H9 (cell line): Measurements from ENCODE around the gene MEI4. TPM values are rescaled to one million over a fixed set of nuclear protein-coding genes. Genes with fewer than 3 reads are reported as not detected.

ENCODE experiments used
- DNase-seq: peaks from one replicate; pipeline ENCODE4 v3.0.0-alpha.2; 2017
- H2AFZ ChIP-seq: one replicate; pipeline ENCODE4 v1.6.1; 2013; ENCODE audit warnings: mild to moderate bottlenecking, low read length, control low read depth, moderate library complexity
- H2AK5ac ChIP-seq: 2 replicates; pipeline ENCODE4 v1.6.1; 2013; ENCODE audit warnings: low read length, control low read depth, mixed read lengths; ENCODE audit not compliant: insufficient read length
- H2BK120ac ChIP-seq: one replicate; pipeline ENCODE4 v1.6.1; 2013; ENCODE audit warnings: low read depth, mild to moderate bottlenecking, low read length, control low read depth, inconsistent platforms; ENCODE audit not compliant: poor library complexity, severe bottlenecking
- H2BK12ac ChIP-seq: 2 replicates; pipeline ENCODE4 v1.6.1; 2013; ENCODE audit warnings: low read length, control low read depth, mixed read lengths, low read depth; ENCODE audit not compliant: insufficient read length
- H2BK15ac ChIP-seq: 2 replicates; pipeline ENCODE4 v1.6.1; 2013; ENCODE audit warnings: low read depth, low read length, control low read depth
- H2BK20ac ChIP-seq: one replicate; pipeline ENCODE4 v1.6.1; 2013; ENCODE audit warnings: low read depth, mild to moderate bottlenecking, low read length, control low read depth, inconsistent platforms; ENCODE audit not compliant: poor library complexity, severe bottlenecking
- H2BK5ac ChIP-seq: 2 replicates; pipeline ENCODE4 v1.6.1; 2013; ENCODE audit warnings: low read length, control low read depth, mixed read lengths; ENCODE audit not compliant: insufficient read length
- H3K14ac ChIP-seq: 2 replicates; pipeline ENCODE4 v1.6.1; 2013; ENCODE audit warnings: low read length, control low read depth; ENCODE audit not compliant: insufficient read depth
- H3K18ac ChIP-seq: 2 replicates; pipeline ENCODE4 v1.6.1; 2013; ENCODE audit warnings: low read depth, mild to moderate bottlenecking, mixed read lengths, low read length, control low read depth; ENCODE audit not compliant: insufficient read length
- H3K23ac ChIP-seq: 2 replicates; pipeline ENCODE4 v1.6.1; 2013; ENCODE audit warnings: low read length, control low read depth, mixed read lengths, low read depth; ENCODE audit not compliant: insufficient read length
- H3K23me2 ChIP-seq: 2 replicates; pipeline ENCODE4 v1.6.1; 2013; ENCODE audit warnings: low read depth, mild to moderate bottlenecking, mixed read lengths, low read length, control low read depth; ENCODE audit not compliant: insufficient read length, poor library complexity, severe bottlenecking
- H3K27ac ChIP-seq: 2 replicates; pipeline ENCODE4 v1.5.1; 2013; ENCODE audit warnings: low read length, control low read depth, mixed read lengths, low read depth; ENCODE audit not compliant: insufficient read length
- H3K27me3 ChIP-seq: 2 replicates; pipeline ENCODE4 v1.6.1; 2013; ENCODE audit warnings: low read length, control low read depth, inconsistent platforms; ENCODE audit not compliant: insufficient read depth
- H3K4ac ChIP-seq: 2 replicates; pipeline ENCODE4 v1.6.1; 2013; ENCODE audit warnings: low read depth, mild to moderate bottlenecking, control low read depth, inconsistent platforms, low read length, moderate library complexity
- H3K4me1 ChIP-seq: 2 replicates; pipeline ENCODE4 v1.6.1; 2013; ENCODE audit warnings: low read length, control low read depth, inconsistent platforms; ENCODE audit not compliant: insufficient read depth
- H3K4me2 ChIP-seq: 2 replicates; pipeline ENCODE4 v1.6.1; 2013; ENCODE audit warnings: low read length, control low read depth, mixed read lengths; ENCODE audit not compliant: insufficient read length, insufficient read depth
- H3K56ac ChIP-seq: 2 replicates; pipeline ENCODE4 v1.6.1; 2013; ENCODE audit warnings: low read depth, mild to moderate bottlenecking, mixed read lengths, low read length, control low read depth; ENCODE audit not compliant: insufficient read length
- H3K79me1 ChIP-seq: 2 replicates; pipeline ENCODE4 v1.6.1; 2013; ENCODE audit warnings: low read depth, mild to moderate bottlenecking, moderate library complexity, low read length, control low read depth, inconsistent platforms; ENCODE audit not compliant: insufficient read depth, poor library complexity, severe bottlenecking
- H3K79me2 ChIP-seq: 2 replicates; pipeline ENCODE4 v1.6.1; 2013; ENCODE audit warnings: low read length, control low read depth, inconsistent platforms; ENCODE audit not compliant: insufficient read depth
- H3K9ac ChIP-seq: 2 replicates; pipeline ENCODE4 v1.6.1; 2013; ENCODE audit warnings: low read length, control low read depth, mixed read lengths; ENCODE audit not compliant: insufficient read length; ENCODE audit errors: extremely low read depth
- H3K9me3 ChIP-seq: one replicate; pipeline ENCODE4 v1.6.1; 2013; ENCODE audit warnings: low read depth, low read length, inconsistent platforms; ENCODE audit not compliant: control insufficient read depth
- H3T11ph ChIP-seq: one replicate; pipeline ENCODE4 v1.6.1; 2013; ENCODE audit warnings: mild to moderate bottlenecking, low read length, control low read depth, inconsistent platforms
- H4K20me1 ChIP-seq: one replicate; pipeline ENCODE4 v1.6.1; 2013; ENCODE audit not compliant: control insufficient read depth, insufficient read length, insufficient read depth
- H4K5ac ChIP-seq: 2 replicates; pipeline ENCODE4 v1.6.1; 2013; ENCODE audit warnings: low read depth, mild to moderate bottlenecking, mixed read lengths, low read length, control low read depth; ENCODE audit not compliant: insufficient read length
- H4K8ac ChIP-seq: replicated peaks from 2 replicates; pipeline ENCODE4 v1.6.1; 2013; ENCODE audit warnings: low read length, control low read depth, mixed read lengths, low read depth; ENCODE audit not compliant: insufficient read length
- H4K91ac ChIP-seq: 2 replicates; pipeline ENCODE4 v1.6.1; 2013; ENCODE audit warnings: low read depth, mild to moderate bottlenecking, moderate library complexity, mixed read lengths, low read length, control low read depth; ENCODE audit not compliant: insufficient read length
- H3K27ac Mint-ChIP-seq, 3 experiments: 2 replicates in 2 of 3; 3 replicates in 1 of 3; pipeline ENCODE4 v1.8.0; 2020 to 2021; ENCODE audit warnings: mixed read lengths in 3 of 3, mild to moderate bottlenecking in 1 of 3, moderate library complexity in 1 of 3
- H3K27me3 Mint-ChIP-seq: 2 replicates; pipeline ENCODE4 v1.8.0; 2021; ENCODE audit warnings: low read depth, mild to moderate bottlenecking, moderate library complexity, mixed read lengths
- H3K36me3 Mint-ChIP-seq, 3 experiments: 2 replicates in 2 of 3; 3 replicates in 1 of 3; pipeline ENCODE4 v1.8.0; 2020 to 2021; ENCODE audit warnings: low read depth in 3 of 3, mixed read lengths in 3 of 3; ENCODE audit not compliant: insufficient read depth in 1 of 3
- H3K4me1 Mint-ChIP-seq, 2 experiments: 2 replicates each; pipeline ENCODE4 v1.8.0; 2020; ENCODE audit warnings: mixed read lengths in 2 of 2
- H3K4me3 Mint-ChIP-seq, 2 experiments: 2 replicates in 1 of 2; 3 replicates in 1 of 2; pipeline ENCODE4 v1.8.0; 2020 to 2021; ENCODE audit warnings: mild to moderate bottlenecking in 2 of 2, mixed read lengths in 2 of 2, moderate library complexity in 1 of 2
- H3K9me3 Mint-ChIP-seq, 2 experiments: 2 replicates in 1 of 2; 3 replicates in 1 of 2; pipeline ENCODE4 v1.8.0; 2020; ENCODE audit warnings: mild to moderate bottlenecking in 2 of 2, mixed read lengths in 2 of 2, moderate library complexity in 1 of 2
- WGBS: extraction: QIAGEN DNeasy Blood & Tissue Kit; methylation state at CpG from one replicate; pipeline ENCODE4 v1.1.7; 2013; ENCODE audit warnings: missing lambda C conversion rate, low lambda C conversion rate, mixed read lengths; ENCODE audit not compliant: insufficient read length; ENCODE audit errors: extremely low coverage; 5-methylcytosine and 5-hydroxymethylcytosine counted together
- total RNA-seq: library from RNA; stranded (reverse); gene quantifications from 2 replicates; pipeline ENCODE4 v1.2.1, GENCODE V29; 2021
- TF ChIP-seq, protein P1 (sequence below): fragments of 200-600 bp; sonication (generic); conservative IDR thresholded peaks from 3 replicates; pipeline ENCODE4 v1.8.0; 2021; ENCODE audit warnings: antibody characterized with exemption, mild to moderate bottlenecking

Gene MEI4
- total RNA-seq, 1 experiment from 2014 or later, result 0.55 TPM

- Histone ChIP-seq H2AFZ (no peak overlapping the region), H3K79me1 (no peaks in the 10 kb centered on the region), H3K23me2 (no peaks in the 10 kb centered on the region), H3T11ph (no peak overlapping the region), H2BK12ac (no peak overlapping the region), H2BK120ac (no peak overlapping the region), H3K4me1 (no peaks in the 10 kb centered on the region), H3K27me3 (no peaks in the 10 kb centered on the region), H3K9ac (no peak overlapping the region), H2BK20ac (no peak overlapping the region), H3K9me3 (no peaks in the 10 kb centered on the region), H2BK15ac (no peak overlapping the region), H3K4me2 (no peak overlapping the region), H3K4ac (no peak overlapping the region), H2BK5ac (no peak overlapping the region), H4K5ac (no peak overlapping the region), H3K27ac (no peak overlapping the region), H4K20me1 (no peaks in the 10 kb centered on the region), H3K56ac (no peak overlapping the region), H3K18ac (no peak overlapping the region), H3K14ac (no peak overlapping the region; the same call in 1 of the 2 replicates), H3K23ac (no peak overlapping the region), H4K91ac (no peak overlapping the region), H4K8ac (no peak overlapping the region), H2AK5ac (no peak overlapping the region), H3K79me2 (no peaks in the 10 kb centered on the region)
- Mint-ChIP-seq H3K9me3 (no peaks in the 10 kb centered on the region), H3K36me3 (no peaks in the 10 kb centered on the region), H3K4me3 (no peak overlapping the region), H3K27ac (no peak overlapping the region), H3K4me1 (no peaks in the 10 kb centered on the region), H3K27me3 (no peaks in the 10 kb centered on the region)
- TF ChIP-seq, protein P1, sequence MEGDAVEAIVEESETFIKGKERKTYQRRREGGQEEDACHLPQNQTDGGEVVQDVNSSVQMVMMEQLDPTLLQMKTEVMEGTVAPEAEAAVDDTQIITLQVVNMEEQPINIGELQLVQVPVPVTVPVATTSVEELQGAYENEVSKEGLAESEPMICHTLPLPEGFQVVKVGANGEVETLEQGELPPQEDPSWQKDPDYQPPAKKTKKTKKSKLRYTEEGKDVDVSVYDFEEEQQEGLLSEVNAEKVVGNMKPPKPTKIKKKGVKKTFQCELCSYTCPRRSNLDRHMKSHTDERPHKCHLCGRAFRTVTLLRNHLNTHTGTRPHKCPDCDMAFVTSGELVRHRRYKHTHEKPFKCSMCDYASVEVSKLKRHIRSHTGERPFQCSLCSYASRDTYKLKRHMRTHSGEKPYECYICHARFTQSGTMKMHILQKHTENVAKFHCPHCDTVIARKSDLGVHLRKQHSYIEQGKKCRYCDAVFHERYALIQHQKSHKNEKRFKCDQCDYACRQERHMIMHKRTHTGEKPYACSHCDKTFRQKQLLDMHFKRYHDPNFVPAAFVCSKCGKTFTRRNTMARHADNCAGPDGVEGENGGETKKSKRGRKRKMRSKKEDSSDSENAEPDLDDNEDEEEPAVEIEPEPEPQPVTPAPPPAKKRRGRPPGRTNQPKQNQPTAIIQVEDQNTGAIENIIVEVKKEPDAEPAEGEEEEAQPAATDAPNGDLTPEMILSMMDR, result no peak
- no CpG with 5 or more reads among the region's 2 CpGs for WGBS
- DNase-seq, result no peak
These were observed 110.3 kb downstream of the MEI4 start for GRCh38 chr6:77763124-77763523.
